D721Med (cell line): Measurements from ENCODE around the gene CCDC6.
"Not testable (repeated sequence)": the region's sequence is repeated elsewhere in the genome, so short reads cannot be mapped to it uniquely, and the experiment has no call there.

ENCODE experiments used
- DNase-seq: peaks from one replicate; pipeline ENCODE4 v3.0.0; 2011; ENCODE audit warnings: low spot score; ENCODE audit not compliant: insufficient read length
- FAIRE-seq: peaks from 2 replicates; lab custom pipeline; 2011; peaks lifted over from hg19 to GRCh38; lab: Jason Lieb, UNC
- TF ChIP-seq, protein P1 (sequence below): IDR thresholded peaks from 2 replicates; pipeline ENCODE4 v1.5.1; 2012; ENCODE audit warnings: mild to moderate bottlenecking, control low read depth; ENCODE audit not compliant: insufficient read depth; ENCODE audit errors: missing control alignments

The CCDC6 gene

DNA sequence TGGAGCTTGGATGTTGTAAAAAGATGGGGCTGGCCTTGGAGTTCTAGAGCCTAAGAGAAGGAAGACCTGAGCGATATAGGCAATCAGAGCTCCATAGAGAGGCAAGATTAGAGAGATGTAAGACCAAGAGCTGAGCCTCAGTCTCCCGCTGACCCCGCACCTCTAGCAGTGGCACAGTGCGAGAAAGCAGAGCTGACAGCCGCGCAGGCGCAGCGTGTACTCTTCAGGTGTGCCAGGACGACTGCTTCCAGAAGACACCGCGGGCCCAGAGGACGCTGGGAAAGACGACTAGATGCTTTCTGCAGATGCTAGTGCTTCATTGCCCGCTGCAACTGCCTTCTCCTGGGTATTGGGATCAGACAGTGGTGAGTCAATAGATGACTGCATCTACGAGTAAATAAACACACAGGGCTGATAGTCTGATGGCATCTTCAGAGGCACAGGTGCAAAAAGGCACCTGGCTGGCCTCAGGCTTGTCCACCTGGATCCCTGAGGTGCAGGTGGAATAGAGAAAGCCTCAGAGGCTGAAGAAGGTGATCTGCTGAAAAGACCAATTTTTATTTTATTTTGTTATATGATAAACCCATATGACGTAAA is 38.1 kb upstream of the CCDC6 start:
- DNase-seq (no peak), FAIRE-seq (no peak)
- TF ChIP-seq, protein P1, sequence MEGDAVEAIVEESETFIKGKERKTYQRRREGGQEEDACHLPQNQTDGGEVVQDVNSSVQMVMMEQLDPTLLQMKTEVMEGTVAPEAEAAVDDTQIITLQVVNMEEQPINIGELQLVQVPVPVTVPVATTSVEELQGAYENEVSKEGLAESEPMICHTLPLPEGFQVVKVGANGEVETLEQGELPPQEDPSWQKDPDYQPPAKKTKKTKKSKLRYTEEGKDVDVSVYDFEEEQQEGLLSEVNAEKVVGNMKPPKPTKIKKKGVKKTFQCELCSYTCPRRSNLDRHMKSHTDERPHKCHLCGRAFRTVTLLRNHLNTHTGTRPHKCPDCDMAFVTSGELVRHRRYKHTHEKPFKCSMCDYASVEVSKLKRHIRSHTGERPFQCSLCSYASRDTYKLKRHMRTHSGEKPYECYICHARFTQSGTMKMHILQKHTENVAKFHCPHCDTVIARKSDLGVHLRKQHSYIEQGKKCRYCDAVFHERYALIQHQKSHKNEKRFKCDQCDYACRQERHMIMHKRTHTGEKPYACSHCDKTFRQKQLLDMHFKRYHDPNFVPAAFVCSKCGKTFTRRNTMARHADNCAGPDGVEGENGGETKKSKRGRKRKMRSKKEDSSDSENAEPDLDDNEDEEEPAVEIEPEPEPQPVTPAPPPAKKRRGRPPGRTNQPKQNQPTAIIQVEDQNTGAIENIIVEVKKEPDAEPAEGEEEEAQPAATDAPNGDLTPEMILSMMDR, result no peak

DNA sequence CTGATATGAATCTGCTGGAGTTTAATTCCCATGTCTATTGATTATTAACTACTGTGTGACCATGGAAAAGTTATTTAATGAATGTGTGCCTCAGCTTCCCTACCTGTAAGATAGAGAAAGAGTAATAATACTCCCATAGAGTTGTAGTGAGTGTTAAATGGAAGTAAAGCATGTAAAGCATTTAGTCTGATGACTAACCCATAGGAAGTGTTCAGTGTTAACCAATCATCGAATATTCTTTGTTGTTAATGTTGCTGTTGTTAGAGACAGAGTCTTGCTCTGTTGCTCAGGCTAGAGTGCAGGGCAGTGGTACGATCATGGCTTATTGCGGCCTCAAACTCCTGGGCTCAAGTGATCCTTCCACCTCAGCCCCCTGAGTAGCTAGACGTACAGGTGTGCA is 36.2 kb upstream of the CCDC6 start:
- DNase-seq, result no peak
- no peak for FAIRE-seq
- TF ChIP-seq, protein P1, result no peak

DNA sequence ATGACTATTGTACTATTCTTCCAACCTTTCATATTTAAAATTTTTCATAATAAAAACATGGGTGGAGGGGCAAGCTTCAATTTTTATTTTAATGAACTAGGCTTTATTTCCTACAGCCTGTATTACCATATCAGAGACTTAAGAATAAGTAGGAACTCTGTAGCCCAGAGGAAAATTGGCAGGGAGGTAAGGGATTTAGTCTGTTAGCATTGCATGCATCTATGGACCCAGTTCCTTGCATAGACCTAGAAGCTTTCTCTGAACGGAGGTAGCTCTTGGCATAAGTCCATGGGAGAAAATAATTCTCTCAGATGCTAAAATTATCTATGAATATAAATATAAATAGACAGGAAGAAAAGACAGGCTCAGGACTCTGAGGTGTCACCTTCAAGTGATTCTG is 31.4 kb upstream of the CCDC6 start:
- TF ChIP-seq, protein P1, result no peak
- DNase-seq, result no peak
- FAIRE-seq, result no peak

DNA sequence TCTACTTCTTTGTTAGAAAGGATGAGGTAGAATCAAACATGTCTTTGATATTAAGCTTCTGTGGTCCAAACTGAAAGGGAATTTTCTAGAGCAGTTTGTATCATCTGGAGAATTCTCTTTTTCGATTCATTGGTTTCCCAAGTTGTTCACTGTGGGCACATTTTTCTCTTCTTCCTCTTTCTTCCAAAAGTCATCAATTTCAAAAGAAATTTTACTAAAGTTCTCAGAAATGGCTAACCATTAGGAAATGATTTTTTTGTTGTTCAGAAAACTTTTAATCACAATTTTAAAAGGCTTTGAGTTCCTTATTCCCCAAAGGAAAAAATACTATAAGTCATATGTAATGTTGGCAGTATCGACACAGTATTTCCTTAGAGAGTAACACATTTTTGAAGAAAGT is 28.3 kb upstream of the CCDC6 start:
- DNase-seq (no peak), FAIRE-seq (no peak)
- TF ChIP-seq, protein P1, result no peak

DNA sequence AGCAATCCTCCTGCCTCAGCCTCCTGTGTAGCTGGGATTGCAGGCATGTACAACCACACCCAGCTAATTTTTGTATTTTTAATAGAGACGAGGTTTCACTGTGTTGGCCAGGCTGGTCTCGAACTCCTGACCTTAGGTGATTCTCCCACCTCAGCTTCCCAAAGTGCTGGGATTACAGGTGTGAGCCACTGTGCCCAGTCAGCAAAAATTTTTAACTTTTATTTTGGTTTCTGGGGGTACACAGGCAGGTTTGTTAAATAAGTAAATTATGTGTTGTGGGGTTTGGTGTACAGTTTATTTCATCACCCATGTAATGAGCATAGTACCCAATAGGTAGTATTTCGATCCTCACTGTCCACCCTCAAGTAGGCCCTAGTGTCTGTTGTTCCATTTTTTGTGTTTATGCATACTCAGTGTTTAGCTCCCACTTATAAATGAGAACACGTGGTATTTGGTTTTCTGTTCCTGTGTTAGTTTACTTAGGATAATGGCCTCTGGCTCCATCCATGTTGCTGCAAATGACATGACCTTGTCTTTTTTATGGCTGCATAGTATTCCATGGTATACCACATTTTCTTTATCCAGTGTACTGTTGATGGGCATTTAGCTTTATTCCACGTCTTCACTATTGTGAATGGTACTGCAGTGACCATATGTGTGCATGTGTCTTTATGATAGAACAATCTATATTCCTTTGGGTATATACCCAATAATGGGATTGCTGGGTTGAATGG is 24.6 kb upstream of the CCDC6 start:
- not testable (repeated sequence) for FAIRE-seq, DNase-seq

DNA sequence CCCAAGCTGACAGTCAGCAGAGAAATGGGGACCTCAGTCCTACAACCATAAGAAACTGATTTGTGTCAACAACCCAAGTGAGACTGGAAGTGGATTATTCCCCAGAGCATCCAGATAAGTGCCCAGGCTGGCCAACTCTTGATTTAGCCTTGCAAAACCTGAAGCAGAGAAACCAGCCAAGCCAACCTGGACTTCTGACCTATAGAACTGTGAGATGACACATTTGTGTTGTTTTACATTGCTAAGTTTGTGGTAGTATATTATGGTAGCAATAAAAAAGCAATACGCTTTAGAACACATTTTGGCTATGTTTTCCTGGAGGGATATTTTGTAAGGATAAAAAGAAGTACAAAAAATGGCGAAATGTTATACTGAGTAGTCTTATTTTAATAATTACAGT is 19.7 kb upstream of the CCDC6 start:
- TF ChIP-seq, protein P1, result no peak
- DNase-seq (no peak), FAIRE-seq (no peak)

DNA sequence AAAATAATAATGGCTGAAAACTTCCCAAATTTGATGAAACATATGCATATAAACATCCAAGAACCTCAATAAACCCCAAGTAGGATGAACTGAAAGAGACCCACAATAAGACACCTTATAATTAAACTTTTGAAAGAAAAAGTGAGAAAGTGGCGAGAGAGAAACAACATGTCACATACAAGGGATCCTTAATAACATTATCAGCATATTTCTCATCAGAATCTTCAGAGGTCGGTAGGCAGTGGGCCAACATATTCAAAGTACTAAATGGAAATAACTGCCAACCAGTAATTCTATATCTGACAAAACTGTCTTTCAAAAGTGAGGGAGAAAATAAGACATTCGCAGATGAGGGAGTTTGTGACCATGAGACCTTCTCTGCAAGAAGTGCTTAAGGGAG is 16.6 kb upstream of the CCDC6 start:
- TF ChIP-seq, protein P1, result no peak
- FAIRE-seq (no peak), DNase-seq (no peak)
